COLO668 (cell line): ENCODE data around the gene ANKRD39.

Experiments
- DNase-seq: peaks from one replicate; lab custom pipeline; 2025; ENCODE audit not compliant: unreplicated experiment; lab: John Stamatoyannopoulos, UW

Gene ANKRD39

GRCh38 chr2:96888072-96889011 is 30.5 kb upstream of the ANKRD39 start:
- DNase-seq, result peak; percentile 84

- DNase-seq, result no peak
These were observed 29.7 kb upstream of the ANKRD39 start for GRCh38 chr2:96887493-96888012.

DNA sequence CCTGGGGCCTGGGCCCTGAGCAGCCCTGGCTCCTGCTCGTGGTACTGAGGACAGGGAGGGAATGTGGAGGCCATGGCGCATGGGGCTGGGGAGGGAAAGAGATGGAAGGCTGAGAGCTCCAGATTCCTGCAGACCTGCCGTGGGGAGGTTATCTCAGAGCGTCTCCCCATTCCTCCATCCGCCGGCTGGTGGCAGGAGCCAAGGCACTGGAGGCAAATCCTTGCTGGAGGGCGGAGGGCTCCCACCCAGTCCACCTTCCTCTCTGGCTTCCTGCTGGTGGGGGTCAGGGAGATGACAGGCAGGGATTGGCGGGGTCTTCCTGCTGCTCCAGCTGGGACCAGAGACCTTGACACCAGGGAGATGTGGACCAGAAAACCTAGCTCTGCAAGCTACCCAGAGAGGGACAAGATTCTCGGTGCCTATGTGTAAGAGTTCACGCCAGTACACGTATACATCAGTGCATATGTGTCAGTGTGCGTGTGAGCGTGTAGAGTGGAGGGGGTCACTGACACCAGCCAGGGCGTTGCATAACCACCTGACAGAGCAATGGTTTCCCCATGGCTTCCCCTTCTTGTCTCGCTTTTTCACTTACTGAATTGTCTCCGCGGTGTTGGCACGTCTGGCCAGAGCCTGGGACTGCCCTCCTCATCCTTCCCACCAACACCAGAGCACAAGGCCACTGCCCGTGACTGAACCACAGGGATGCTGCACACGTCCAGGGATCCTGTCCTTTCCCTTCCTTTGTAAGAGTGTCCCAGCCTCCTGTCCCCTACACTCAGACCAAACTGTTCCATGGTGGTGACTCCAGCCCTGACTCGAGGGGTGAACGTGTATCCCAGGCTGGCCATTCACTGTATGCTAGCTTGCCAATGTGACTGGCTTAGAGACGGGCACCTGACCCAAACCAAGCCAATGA is 27.9 kb upstream of the ANKRD39 start:
- DNase-seq, result no peak

GRCh38 chr2:96884299-96885094 is 26.7 kb upstream of the ANKRD39 start:
- DNase-seq, result no peak

DNA sequence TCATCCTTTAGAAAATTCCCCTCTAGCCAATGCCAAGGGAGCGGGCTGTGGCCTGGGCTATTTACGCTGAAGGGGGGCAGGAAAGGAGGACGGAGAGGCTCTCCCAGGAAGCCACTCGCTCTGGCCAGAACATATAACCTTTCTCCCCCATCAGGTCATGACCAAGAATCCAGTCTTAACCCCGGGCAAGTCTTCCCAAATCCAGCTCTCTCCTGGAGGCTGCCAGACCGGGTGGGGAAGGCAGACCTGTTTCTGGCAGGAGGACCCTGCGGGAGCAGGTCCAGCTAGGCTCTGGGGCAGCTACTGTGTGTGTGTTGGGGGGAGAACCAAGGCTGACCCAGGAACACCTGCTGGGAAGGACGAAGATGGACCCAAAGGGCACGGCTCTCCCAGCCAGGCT is 25.5 kb upstream of the ANKRD39 start:
- DNase-seq, result no peak

DNA sequence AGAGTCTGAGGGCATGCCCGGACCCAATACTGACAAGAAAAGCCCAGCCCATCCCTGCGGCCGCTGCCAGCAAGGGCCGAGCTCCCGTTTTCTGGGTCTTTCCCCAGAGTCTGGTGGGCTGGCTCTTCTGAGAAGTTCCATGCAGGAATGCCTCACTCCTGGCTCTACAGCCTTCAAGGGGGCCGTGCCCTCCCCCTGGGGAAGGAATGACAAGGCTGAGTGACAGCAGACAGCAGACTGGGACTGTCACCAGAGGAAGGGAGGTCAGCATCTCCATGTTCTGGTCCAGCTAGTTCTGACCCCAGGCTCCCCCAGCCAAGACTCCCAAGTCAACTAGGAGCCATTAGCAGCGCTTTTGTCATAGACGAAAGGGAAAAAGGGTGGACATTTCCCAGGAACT is 25.1 kb upstream of the ANKRD39 start:
- no peak for DNase-seq

GRCh38 chr2:96882230-96882629 is 24.4 kb upstream of the ANKRD39 start:
- no peak for DNase-seq

- no peak for DNase-seq
These were observed 23.8 kb upstream of the ANKRD39 start for GRCh38 chr2:96881349-96882195.

DNA sequence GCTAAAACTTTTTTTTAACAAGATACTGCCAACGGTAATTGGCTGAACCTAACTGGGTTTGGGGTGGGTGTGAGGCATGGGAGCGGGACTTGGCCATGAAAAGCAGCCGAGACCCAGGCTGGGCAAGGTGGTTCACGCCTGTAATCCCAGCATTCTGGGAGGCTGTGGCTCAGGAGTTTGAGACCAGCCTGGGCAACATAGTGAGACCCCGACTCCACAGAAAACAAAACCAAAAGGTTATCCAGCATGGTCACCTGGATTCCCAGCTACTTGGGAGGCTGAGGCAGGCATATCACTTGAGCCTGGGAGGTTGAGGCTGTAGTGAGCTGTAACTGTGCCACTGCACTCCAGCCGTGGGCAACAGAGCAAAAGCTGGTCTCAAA is 23.1 kb upstream of the ANKRD39 start:
- DNase-seq, result no peak

GRCh38 chr2:96879545-96880040 is 21.8 kb upstream of the ANKRD39 start:
- no peak for DNase-seq

- no peak for DNase-seq
These were observed 21.2 kb upstream of the ANKRD39 start for GRCh38 chr2:96878796-96879544.

- DNase-seq, result no peak
These were observed 20.4 kb upstream of the ANKRD39 start for GRCh38 chr2:96878171-96878570.

- no peak for DNase-seq
These were observed 19.8 kb upstream of the ANKRD39 start for GRCh38 chr2:96877631-96878092.

GRCh38 chr2:96877042-96877451 is 19.2 kb upstream of the ANKRD39 start:
- no peak for DNase-seq

- no peak for DNase-seq
These were observed 18.6 kb upstream of the ANKRD39 start for GRCh38 chr2:96876269-96877041.

DNA sequence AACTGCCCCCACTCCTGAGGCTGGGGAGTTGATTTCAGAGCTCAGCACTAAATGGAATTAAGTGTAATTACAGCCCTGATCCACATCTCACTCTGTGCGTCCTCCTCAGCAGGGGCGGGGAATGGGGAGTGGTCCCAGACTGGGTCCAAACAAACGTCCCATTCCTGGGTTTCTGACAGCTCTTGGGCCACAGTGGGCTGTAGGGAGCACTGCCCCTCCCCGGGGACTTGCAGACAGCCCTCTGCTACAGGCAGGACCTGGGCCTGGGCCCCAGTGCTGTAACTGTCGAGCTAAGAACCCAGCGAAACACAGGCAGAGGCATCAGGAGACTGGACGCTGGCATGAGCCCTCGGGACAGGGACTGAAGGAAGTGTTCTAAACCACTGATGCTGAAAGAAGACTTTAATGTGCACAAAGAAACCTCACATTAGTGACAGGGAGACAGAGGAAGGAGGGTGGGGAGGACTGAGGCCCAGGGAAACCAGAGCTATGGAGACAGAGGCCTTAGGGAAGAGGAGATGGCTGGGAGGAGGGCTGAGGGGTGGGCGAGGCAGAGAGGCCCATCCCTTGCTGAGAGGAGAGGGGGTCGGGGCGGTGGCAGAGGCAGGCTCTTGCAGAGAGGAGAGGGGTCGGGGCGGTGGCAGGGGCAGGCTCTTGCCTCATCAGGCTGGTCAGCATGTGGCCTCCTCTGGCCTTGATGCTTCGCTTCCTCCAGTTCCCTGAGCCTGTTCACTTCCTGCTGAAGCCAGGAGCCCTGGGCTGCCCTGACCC is 17.9 kb upstream of the ANKRD39 start:
- no peak for DNase-seq

- peak; percentile 12 for DNase-seq
These were observed 16.5 kb upstream of the ANKRD39 start for GRCh38 chr2:96874198-96874831.
